Sigmoid colon (tissue), 4 donors: ENCODE results near the gene PDILT.

Source experiments
- CTCF ChIP-seq, 4 experiments: fragments of 450-650 bp in 3 of 4; fragments of 200-600 bp in 1 of 4; IDR thresholded peaks; one replicate each; pipeline ENCODE4 v1.5.1; 2016 to 2019; ENCODE audit warnings: antibody characterized with exemption in 4 of 4, mild to moderate bottlenecking in 3 of 4, moderate library complexity in 2 of 4
- EP300 ChIP-seq, 4 donors: sonication (generic); formaldehyde crosslinking; IDR thresholded peaks; one replicate each; pipeline ENCODE4 v1.6.1; 2017; ENCODE audit warnings: antibody characterized with exemption in 4 of 4

DNA sequence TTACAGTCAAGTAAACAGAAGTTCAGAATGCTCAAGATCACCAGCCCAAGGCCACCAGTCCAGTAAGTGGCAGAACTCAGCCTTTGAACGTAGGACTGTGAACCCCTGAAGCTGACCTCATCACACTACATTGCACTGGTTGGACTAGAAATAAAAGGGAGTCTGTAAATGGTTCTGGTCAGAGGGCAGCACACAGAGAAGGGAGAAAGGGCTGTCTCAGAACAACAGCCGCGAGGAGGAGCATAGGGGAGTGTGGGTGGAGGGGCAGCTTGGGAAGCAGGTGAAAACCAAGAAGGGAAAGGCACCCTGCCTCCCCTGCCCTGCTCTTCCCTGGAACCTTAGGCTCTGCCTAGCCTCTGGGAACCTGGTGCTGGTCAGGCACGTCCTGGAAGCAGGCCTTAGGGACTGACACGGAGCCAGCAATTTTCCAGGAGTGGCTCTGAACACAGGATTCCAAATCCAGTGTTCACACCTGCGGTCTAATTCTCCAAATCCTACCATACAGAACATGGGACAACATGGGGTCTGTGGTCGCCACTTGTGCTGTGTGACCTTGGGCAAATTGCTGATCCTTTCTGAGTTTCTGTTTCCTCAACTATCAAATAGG is 7.0 kb downstream of the PDILT start:
- TF ChIP-seq EP300 (IDR thresholded peaks at IDR 0.05) (no peak), CTCF (IDR thresholded peaks at IDR 0.05) (no peak)
